NCI-H524 treated with DMSO at 0.1 percent for 48 hours (cell line): Measurements from ENCODE around the gene THOC2.

Source experiments
- DNase-seq: peaks from one replicate; lab custom pipeline; 2025; lab: John Stamatoyannopoulos, UW

Gene THOC2

DNA sequence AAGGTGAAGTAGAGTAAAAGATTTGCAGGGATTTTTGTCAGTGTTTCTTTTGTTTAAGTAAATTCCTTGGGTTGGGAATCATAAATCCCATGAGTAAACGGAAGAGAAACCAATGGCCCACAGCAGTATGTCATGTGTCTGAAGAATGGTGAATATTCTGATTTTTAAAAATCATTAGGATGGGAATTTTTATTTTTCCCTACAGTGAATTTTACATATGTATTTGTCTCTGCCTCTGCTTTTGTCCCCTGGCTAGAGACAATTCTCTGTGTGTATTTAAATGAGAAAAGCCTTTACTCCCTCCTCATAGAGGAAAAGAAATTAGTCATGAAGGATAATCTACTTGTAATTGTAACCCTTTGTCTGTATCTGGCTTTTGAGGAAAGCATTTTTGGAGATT, 152.1 kb downstream of the THOC2 start:
- DNase-seq: no peak

DNA sequence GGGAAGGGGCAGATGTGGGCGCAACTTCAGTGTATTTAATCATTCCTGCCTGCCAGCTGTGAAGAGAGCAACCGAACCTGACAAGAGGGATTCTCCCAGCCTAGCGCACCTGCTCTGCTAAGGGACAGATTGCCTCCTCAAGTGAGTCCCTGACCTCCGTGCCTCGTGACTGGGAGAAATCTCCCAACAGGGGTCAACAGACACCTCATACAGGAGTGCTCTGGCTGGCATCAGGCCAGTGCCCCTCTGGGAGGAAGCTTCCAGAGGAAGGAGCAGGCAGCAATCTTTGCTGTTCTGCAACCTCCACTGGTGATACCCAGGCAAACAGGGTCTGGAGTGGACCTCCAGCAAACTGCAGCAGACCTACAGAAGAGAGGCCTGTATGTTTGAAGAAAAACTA, 158.8 kb downstream of the THOC2 start:
- peak; percentile 17 for DNase-seq

GRCh38 chrX:123570011-123570590, 162.8 kb downstream of the THOC2 start:
- no peak for DNase-seq

DNA sequence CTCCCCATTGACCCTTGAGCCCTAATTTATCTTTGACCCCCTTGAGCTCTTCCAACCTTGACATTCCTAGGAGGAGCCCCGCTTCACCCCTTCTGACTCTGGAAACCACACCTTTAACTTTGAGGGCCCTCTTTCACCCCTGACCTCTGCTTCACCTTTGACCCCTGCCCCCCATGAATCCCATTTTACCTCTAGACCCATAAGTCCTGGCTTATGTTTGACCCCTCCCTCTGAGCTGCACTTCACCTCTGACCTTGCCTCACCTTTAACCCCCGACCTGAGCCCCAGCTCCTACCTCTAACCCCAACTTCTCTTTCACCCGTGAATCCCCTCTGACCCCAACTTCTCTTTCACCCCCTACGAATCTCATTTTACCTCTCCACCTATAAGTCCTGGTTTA, 169.7 kb downstream of the THOC2 start:
- no peak for DNase-seq

- DNase-seq: no peak
Measured at GRCh38 chrX:123562342-123563146, 170.3 kb downstream of the THOC2 start.

- no peak for DNase-seq
Measured at GRCh38 chrX:123561439-123562215, 171.2 kb downstream of the THOC2 start.

- DNase-seq: no peak
Measured at GRCh38 chrX:123550829-123551228, 182.0 kb downstream of the THOC2 start.
